Mesangial cell (primary cell): ENCODE results near the gene LAMTOR5. TPM values are rescaled to one million over a fixed set of nuclear protein-coding genes. Genes with fewer than 3 reads are reported as not detected.

Source experiments
- total RNA-seq: library from RNA; depleted of rRNA; stranded (reverse); fragments of >200 nt; gene quantifications from 2 replicates; pipeline ENCODE4 v1.2.3, GENCODE V29; 2015

The LAMTOR5 gene
- 118 and 123 TPM in 2 replicates for total RNA-seq

GRCh38 chr1:110407260-110408210, at the start of gene LAMTOR5:
TSS of gene LAMTOR5 (minus strand) at chr1:110407694. CDS start at chr1:110407620, 74 bp downstream.

GRCh38 chr1:110450929-110451328, 43.4 kb upstream of the LAMTOR5 start, which contains the start of gene PROK1:
TSS of gene PROK1 (plus strand) at chr1:110451149. CDS start at chr1:110451217, 68 bp downstream.

GRCh38 chr1:110390692-110391245, 16.7 kb downstream of the LAMTOR5 start, which contains the start of gene SLC16A4:
TSS of gene SLC16A4 (minus strand) at chr1:110391026. CDS start at chr1:110389323, 1,703 bp downstream.

Other genes starting within 250 kb of the LAMTOR5 start
- gene KCNC4, start 197.4 kb downstream of the LAMTOR5 start, total RNA-seq = 1.6 and 4.1 TPM in 2 replicates
- 26.1 and 27.4 TPM in 2 replicates for gene RBM15, start 68.3 kb downstream of the LAMTOR5 start, total RNA-seq
- gene SLC16A4, start 16.7 kb downstream of the LAMTOR5 start, total RNA-seq = 5.2 and 29.3 TPM in 2 replicates
- gene PROK1, start 43.5 kb upstream of the LAMTOR5 start, total RNA-seq = not detected in 2 replicates
- not detected in 2 replicates for gene KCNA10, start 111.5 kb upstream of the LAMTOR5 start, total RNA-seq
- under 0.01 TPM in 1 of 2 replicates, not detected in the other for gene KCNA2, start 198.7 kb upstream of the LAMTOR5 start, total RNA-seq